SH-SY5Y (cell line): Measurements from ENCODE around the gene ITGA5.

ENCODE experiments used
- GATA2 ChIP-seq: IDR thresholded peaks from 2 replicates; pipeline ENCODE4 v1.6.1; 2011; ENCODE audit warnings: mild to moderate bottlenecking, low read depth, low read length
- GATA3 ChIP-seq: IDR thresholded peaks from 2 replicates; pipeline ENCODE4 v1.6.1; 2011; ENCODE audit warnings: low read depth, mild to moderate bottlenecking, low read length, moderate library complexity

DNA sequence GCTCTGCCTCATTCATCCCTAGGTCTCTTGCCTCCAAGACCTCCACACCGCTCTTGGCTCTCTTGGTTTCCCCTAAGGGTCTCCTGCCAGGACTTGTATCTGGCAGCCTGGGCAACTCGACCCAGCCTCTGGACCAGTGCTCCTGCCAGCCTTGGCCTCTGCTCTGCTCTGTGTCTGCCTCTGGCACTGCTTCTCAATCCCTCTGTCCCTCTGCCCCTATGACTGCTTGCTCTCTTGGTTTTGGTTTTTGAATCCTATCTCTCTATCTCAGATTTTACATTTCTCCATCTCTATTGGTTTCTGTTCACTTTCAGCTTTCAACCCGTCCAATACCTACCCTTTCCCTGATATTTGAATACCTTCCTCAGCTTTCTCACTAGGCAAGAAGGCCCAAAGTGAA, 6.3 kb downstream of the ITGA5 start:
- no peak for TF ChIP-seq GATA2
- TF ChIP-seq GATA3 = no peak
